T47D (cell line): ENCODE results near the gene CYB5D1.
A peak's percentile ranks its signal among the peaks of the same experiment; 100 is the strongest.

Experiments
- DNase-seq, 2 experiments: peaks; one replicate each; pipeline versions ENCODE4 v3.0.0 to v3.0.0-alpha.2; 2011 to 2012; ENCODE audit warnings: low read depth in 1 of 2, low spot score in 1 of 2
- JUND ChIP-seq: IDR thresholded peaks from 2 replicates; pipeline ENCODE4 v1.6.1; 2012; ENCODE audit warnings: low read depth
- in situ Hi-C: cut with HindIII; loops from 2 replicates; pipeline ENCODE4 v1.10.0; 2016; ENCODE audit warnings: low sequenced_read_pairs, low pct_unique_long_range_greater_than_20kb

Gene CYB5D1

DNA sequence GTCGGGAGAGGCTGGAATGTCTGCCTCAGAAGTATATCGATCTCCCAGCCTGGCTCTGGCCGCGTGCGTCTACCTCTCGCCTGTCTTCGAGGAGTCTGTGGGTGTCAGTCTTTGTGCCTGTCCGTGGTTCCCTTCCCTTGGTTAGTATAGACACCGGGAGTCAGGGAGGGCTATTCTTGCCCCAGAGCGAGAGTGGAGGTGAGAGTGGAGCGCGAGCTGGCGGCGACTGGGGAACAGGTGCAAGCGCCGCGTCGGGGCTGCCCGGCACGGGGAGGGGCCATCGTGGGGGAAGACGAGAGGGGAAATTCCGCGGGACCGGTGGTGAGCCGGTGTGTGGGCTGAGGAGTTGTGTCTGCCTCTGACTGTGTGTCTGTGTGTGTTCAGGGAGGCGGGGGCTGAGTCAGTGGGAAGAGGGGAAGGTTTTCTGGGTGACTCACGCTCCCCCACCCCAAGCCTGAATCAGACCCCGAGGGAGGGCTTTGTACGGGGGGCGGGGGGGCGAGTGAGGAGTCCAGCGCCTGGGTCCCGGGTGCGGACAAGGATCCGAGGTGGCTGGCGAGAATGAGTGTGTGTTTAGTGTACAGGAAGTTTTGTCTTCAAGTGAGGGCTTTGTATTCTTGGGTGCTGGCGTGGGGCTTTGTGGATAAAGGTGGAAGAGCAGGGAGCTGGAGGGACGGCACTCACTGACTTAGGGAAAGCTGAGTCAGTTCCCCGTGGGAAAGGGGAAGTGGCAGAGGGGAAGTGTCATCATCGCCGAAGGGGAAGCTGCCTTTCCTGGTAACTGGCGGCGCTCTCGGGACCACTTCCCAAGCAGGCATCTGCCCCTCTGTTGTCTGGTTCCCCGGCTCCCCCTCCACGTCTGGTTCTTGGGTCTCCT is 15.2 kb upstream of the CYB5D1 start:
- no peak for TF ChIP-seq JUND
- in situ Hi-C loops = no loop called here

DNA sequence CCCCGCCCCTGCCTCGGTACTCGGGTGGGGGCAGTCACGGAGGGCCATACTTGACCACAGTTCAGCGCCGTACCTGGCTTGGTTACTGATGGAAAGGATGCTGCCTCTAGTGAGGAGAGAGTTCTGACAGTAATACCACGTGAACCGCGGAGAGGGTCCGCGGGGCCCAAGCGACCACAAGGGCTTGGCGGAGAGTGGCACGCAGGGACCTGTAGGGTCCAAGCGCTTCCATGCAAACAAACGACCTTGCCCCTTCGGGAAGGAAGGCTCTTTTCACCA is 14.6 kb upstream of the CYB5D1 start:
- no peak for TF ChIP-seq JUND
- in situ Hi-C loops = no loop called here
- DNase-seq = no peak

More for the DNA sequence above, 15.2 kb upstream of the CYB5D1 start:
- peak in 1 of 2 experiments; percentile 57 for DNase-seq

DNA sequence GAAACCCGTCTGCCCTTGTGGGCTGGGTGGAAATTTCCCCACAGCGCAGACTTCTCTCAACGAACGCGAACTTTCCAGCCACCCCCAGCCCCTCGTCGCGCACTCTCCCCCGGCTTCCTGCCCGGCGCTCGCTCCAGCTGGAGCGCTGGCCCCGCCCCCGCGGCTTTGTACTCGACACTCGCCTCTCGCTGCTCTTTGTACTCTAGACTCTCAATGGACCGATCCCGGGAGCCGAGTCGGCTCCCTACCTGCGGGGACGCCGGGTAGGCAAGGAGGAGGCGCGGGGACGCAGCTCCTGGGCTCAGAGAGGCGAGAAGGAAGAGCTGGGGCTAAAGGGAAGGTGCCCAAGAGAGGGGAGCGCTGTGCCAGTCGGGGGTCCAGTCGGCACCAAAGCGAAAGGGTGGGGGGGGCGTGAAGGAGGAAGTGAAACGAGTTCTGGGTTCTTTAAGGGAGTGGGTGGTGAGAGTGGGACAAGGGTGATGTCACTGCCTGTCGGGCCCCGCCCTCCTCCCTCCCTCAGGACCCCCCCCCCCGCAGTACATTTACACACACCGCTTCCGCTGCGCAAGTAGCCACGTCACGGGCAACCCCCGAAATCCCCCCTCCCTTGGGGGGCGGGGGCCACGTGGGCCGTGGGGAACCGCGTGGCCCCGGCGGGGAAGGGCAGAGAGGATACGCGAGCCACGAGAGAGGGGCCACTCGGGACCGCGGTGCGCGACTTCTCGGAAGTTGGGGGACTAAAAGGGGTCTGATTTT is 14.1 kb upstream of the CYB5D1 start:
- peak; percentile 66 to 85 for DNase-seq
- in situ Hi-C loops = no loop called here
- TF ChIP-seq JUND = no peak

DNA sequence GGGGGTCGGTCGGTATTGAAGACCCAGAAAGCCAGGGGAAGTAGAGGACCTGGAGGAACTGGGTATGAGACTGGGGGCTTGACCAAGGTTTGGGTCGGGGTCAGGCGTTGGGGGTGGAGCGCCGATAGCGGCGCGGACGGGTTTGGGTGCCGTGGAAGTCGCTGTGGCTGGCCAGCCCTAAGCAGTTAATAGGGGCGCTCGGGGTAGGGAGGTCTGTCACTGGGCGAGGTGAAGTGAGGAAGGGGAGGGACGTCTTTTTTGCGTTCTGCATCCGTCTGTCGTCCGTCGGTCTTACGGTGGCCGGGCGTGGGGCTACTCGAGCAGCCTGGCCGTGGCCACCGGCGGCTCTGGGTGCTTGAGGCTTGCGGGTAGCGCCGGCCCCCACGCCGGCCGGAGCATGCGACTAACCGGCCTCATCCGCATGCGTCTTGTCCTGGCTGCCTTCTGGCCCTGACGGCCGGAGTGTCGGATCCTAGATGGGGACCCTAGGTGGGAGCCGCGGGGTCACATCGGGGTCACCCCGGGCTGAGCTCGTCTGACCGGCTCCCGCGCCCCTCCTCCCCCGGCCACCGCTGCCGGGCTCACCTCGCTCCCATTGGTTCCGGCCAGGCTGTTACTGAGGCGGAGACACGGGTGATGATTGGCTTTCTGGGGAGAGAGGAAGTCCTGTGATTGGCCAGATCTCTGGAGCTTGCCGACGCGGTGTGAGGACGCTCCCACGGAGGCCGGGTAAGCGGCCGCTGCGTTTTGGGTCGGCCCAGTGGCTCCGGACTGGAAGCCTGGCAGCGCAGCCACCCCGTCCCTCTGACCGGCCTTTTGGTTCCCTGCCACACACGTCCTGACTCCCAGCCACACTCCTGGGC is 13.3 kb upstream of the CYB5D1 start:
- no peak for TF ChIP-seq JUND
- in situ Hi-C loops = no loop called here
- peak; percentile 86 to 96 for DNase-seq

DNA sequence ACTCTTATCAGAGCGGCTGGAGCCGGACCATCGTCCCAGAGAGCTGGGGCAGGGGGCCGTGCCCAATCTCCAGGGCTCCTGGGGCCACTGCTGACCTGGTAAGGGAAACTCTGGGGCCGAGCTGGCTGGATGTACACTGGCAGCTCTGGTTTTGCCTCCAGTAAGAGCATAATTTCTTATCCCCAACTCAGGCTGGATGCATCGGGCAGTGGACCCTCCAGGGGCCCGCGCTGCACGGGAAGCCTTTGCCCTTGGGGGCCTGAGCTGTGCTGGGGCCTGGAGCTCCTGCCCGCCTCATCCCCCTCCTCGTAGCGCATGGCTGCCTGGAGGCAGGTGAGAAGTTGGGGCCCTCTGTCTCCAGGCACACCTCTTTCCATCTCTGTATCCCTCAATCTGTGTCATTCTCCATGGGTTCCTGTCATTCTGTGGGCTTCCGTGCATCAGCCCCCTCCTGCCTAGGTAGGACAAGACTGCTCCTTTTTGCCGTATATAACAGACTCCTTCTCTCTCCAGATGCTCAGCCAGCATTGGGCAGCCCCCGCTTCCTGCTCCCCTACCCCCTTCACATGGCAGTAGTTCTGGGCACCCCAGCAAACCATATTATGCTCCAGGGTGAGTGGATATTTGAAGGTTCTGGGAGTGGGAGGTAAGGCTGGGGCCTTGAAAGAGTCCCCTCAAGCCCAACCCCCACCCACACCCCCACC is 12.3 kb upstream of the CYB5D1 start:
- no peak for DNase-seq
- in situ Hi-C loops = no loop called here

DNA sequence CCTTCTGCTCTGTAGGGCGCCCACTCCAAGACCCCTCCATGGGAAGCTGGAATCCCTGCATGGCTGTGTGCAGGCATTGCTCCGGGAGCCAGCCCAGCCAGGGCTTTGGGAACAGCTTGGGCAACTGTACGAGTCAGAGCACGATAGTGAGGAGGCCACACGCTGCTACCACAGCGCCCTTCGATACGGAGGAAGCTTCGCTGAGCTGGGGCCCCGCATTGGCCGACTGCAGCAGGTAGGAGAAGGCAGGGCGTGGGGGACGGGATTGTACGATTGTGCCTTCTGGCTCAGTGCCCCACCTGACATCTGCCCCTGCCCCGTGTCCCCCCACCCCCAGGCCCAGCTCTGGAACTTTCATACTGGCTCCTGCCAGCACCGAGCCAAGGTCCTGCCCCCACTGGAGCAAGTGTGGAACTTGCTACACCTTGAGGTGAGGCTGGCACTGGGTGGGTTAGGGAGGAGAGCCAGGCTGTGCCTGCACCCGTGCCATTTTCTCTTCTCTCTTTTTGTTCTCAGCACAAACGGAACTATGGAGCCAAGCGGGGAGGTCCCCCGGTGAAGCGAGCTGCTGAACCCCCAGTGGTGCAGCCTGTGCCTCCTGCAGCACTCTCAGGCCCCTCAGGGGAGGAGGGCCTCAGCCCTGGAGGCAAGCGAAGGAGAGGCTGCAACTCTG is 11.6 kb upstream of the CYB5D1 start:
- no peak for DNase-seq
- in situ Hi-C loops = no loop called here
- no peak for TF ChIP-seq JUND

More for the DNA sequence above, 12.3 kb upstream of the CYB5D1 start:
- no peak for TF ChIP-seq JUND

DNA sequence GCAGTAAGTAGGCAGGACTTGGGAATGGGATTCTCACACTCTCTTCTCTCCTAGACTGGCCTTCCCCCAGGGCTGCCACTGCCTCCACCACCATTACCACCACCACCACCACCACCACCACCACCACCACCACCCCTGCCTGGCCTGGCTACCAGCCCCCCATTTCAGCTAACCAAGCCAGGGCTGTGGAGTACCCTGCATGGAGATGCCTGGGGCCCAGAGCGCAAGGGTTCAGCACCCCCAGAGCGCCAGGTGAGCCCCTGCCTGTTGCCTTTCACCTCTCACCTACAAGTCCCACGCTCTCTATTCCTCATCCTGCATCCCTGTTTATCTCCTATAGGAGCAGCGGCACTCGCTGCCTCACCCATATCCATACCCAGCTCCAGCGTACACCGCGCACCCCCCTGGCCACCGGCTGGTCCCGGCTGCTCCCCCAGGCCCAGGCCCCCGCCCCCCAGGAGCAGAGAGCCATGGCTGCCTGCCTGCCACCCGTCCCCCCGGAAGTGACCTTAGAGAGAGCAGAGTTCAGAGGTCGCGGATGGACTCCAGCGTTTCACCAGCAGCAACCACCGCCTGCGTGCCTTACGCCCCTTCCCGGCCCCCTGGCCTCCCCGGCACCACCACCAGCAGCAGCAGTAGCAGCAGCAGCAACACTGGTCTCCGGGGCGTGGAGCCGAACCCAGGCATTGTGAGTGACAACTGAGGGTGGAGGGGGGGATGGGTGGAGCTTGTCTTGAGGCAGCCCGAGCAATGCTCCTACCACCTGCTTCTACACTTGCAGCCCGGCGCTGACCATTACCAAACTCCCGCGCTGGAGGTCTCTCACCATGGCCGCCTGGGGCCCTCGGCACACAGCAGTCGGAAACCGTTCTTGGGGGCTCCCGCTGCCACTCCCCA is 10.8 kb upstream of the CYB5D1 start:
- no peak for TF ChIP-seq JUND
- DNase-seq = no peak
- in situ Hi-C loops = no loop called here

DNA sequence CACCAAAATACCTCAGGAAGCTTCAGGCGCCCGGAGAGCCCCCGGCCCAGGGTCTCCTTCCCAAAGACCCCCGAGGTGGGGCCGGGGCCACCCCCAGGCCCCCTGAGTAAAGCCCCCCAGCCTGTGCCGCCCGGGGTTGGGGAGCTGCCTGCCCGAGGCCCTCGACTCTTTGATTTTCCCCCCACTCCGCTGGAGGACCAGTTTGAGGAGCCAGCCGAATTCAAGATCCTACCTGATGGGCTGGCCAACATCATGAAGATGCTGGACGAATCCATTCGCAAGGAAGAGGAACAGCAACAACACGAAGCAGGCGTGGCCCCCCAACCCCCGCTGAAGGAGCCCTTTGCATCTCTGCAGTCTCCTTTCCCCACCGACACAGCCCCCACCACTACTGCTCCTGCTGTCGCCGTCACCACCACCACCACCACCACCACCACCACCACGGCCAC is 9.6 kb upstream of the CYB5D1 start:
- no peak for TF ChIP-seq JUND
- in situ Hi-C loops = no loop called here
- no peak for DNase-seq

DNA sequence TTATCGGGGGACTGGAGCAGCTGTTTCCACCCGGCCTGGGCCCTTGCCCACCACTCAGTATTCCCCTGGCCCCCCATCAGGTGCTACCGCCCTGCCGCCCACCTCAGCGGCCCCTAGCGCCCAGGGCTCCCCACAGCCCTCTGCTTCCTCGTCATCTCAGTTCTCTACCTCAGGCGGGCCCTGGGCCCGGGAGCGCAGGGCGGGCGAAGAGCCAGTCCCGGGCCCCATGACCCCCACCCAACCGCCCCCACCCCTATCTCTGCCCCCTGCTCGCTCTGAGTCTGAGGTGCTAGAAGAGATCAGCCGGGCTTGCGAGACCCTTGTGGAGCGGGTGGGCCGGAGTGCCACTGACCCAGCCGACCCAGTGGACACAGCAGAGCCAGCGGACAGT is 9.1 kb upstream of the CYB5D1 start:
- DNase-seq = no peak
- TF ChIP-seq JUND = no peak
- in situ Hi-C loops = no loop called here

DNA sequence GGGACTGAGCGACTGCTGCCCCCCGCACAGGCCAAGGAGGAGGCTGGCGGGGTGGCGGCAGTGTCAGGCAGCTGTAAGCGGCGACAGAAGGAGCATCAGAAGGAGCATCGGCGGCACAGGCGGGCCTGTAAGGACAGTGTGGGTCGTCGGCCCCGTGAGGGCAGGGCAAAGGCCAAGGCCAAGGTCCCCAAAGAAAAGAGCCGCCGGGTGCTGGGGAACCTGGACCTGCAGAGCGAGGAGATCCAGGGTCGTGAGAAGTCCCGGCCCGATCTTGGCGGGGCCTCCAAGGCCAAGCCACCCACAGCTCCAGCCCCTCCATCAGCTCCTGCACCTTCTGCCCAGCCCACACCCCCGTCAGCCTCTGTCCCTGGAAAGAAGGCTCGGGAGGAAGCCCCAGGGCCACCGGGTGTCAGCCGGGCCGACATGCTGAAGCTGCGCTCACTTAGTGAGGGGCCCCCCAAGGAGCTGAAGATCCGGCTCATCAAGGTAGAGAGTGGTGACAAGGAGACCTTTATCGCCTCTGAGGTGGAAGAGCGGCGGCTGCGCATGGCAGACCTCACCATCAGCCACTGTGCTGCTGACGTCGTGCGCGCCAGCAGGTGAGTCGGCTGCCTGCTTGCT is 8.6 kb upstream of the CYB5D1 start:
- in situ Hi-C loops = no loop called here
- TF ChIP-seq JUND = no peak
- DNase-seq = no peak
